Parathyroid adenoma (tissue), 2 donors: ENCODE measurements around the gene DPM2.

ENCODE experiments used
- H2AFZ ChIP-seq: fragments of 300-600 bp; sonication (generic); one replicate; pipeline ENCODE4 v1.7.0; 2017; ENCODE audit warnings: antibody characterized with exemption, mild to moderate bottlenecking
- H3K27ac ChIP-seq: fragments of 300-600 bp; sonication (generic); one replicate; pipeline ENCODE4 v1.7.0; 2017
- H3K27me3 ChIP-seq: fragments of 300-600 bp; sonication (generic); one replicate; pipeline ENCODE4 v1.7.0; 2017; ENCODE audit warnings: low read length; ENCODE audit not compliant: control insufficient read depth, insufficient read depth
- H3K36me3 ChIP-seq: fragments of 300-600 bp; sonication (generic); one replicate; pipeline ENCODE4 v1.7.0; 2017; ENCODE audit warnings: low read length; ENCODE audit not compliant: control insufficient read depth, insufficient read depth
- H3K4me1 ChIP-seq: fragments of 300-600 bp; sonication (generic); one replicate; pipeline ENCODE4 v1.7.0; 2017; ENCODE audit warnings: control low read depth
- H3K4me2 ChIP-seq: fragments of 300-600 bp; sonication (generic); one replicate; pipeline ENCODE4 v1.7.0; 2017; ENCODE audit warnings: low read length
- H3K4me3 ChIP-seq: fragments of 300-600 bp; sonication (generic); one replicate; pipeline ENCODE4 v1.7.0; 2017; ENCODE audit warnings: low read depth, low read length
- H3K79me2 ChIP-seq: fragments of 300-600 bp; sonication (generic); one replicate; pipeline ENCODE4 v1.7.0; 2017; ENCODE audit warnings: control low read depth
- H3K9ac ChIP-seq: fragments of 300-600 bp; sonication (generic); one replicate; pipeline ENCODE4 v1.7.0; 2017; ENCODE audit warnings: mild to moderate bottlenecking
- H3K9me3 ChIP-seq: fragments of 300-600 bp; sonication (generic); one replicate; pipeline ENCODE4 v1.7.0; 2017; ENCODE audit warnings: low read length; ENCODE audit not compliant: control insufficient read depth
- CTCF ChIP-seq: fragments of 300-600 bp; sonication (generic); IDR thresholded peaks from one replicate; pipeline ENCODE4 v1.7.0; 2017; ENCODE audit warnings: antibody characterized with exemption, mild to moderate bottlenecking
- donor health status: primary hyperparathyroidism.

DPM2 gene

GRCh38 chr9:127955294-127956015 lies 17.8 kb upstream of the DPM2 start:
- peaks cover 11% of the 10 kb centered on the region for H3K4me1 ChIP-seq
- no peaks in the 10 kb centered on the region for H3K36me3 ChIP-seq
- no peak overlapping the region for H3K4me2 ChIP-seq
- no peaks in the 10 kb centered on the region for H3K9me3 ChIP-seq
- H3K27ac ChIP-seq, result peak overlapping the region; percentile 11
- no peak overlapping the region for H2AFZ ChIP-seq
- no peak overlapping the region for H3K4me3 ChIP-seq
- no peaks in the 10 kb centered on the region for H3K27me3 ChIP-seq
- peak; percentile 62 for TF ChIP-seq CTCF
- no peak overlapping the region for H3K9ac ChIP-seq
- peaks cover 39% of the 10 kb centered on the region for H3K79me2 ChIP-seq

- H3K79me2 ChIP-seq, result peaks cover 43% of the 10 kb centered on the region
- no peak overlapping the region for H3K4me2 ChIP-seq
- no peaks in the 10 kb centered on the region for H3K36me3 ChIP-seq
- no peak for TF ChIP-seq CTCF
- no peak overlapping the region for H3K4me3 ChIP-seq
- H3K27ac ChIP-seq, result peak overlapping the region; percentile 11
- H3K9ac ChIP-seq, result no peak overlapping the region
- no peak overlapping the region for H2AFZ ChIP-seq
- peaks cover 9% of the 10 kb centered on the region for H3K4me1 ChIP-seq
- H3K9me3 ChIP-seq, result no peaks in the 10 kb centered on the region
- H3K27me3 ChIP-seq, result no peaks in the 10 kb centered on the region
These were observed 17.2 kb upstream of the DPM2 start for GRCh38 chr9:127954831-127955293.

- Histone ChIP-seq H3K4me2 (no peak overlapping the region), H3K9me3 (no peaks in the 10 kb centered on the region), H2AFZ (no peak overlapping the region), H3K27me3 (no peaks in the 10 kb centered on the region), H3K36me3 (no peaks in the 10 kb centered on the region), H3K4me1 (peaks cover 9% of the 10 kb centered on the region), H3K4me3 (no peak overlapping the region), H3K79me2 (peaks cover 43% of the 10 kb centered on the region), H3K9ac (no peak overlapping the region), H3K27ac (no peak overlapping the region)
- no peak for TF ChIP-seq CTCF
These were observed 16.3 kb upstream of the DPM2 start for GRCh38 chr9:127953768-127954505.

GRCh38 chr9:127953154-127953553 lies 15.5 kb upstream of the DPM2 start:
- H3K27ac ChIP-seq, result no peak overlapping the region
- peaks cover 43% of the 10 kb centered on the region for H3K79me2 ChIP-seq
- TF ChIP-seq CTCF, result no peak
- no peaks in the 10 kb centered on the region for H3K36me3 ChIP-seq
- no peak overlapping the region for H3K4me2 ChIP-seq
- peaks cover 9% of the 10 kb centered on the region for H3K4me1 ChIP-seq
- H3K27me3 ChIP-seq, result no peaks in the 10 kb centered on the region
- H3K4me3 ChIP-seq, result no peak overlapping the region
- H3K9ac ChIP-seq, result no peak overlapping the region
- no peaks in the 10 kb centered on the region for H3K9me3 ChIP-seq
- H2AFZ ChIP-seq, result no peak overlapping the region
